GM18505 (cell line): ENCODE results near the gene FGF23.
A peak's percentile ranks its signal among the peaks of the same experiment; 100 is the strongest.

Source experiments
- ATAC-seq: cut with Tn5 transposase; IDR thresholded peaks from one replicate; pipeline ENCODE4 v1.9.1; 2021; ENCODE audit not compliant: unreplicated experiment
- POLR2A ChIP-seq: IDR thresholded peaks from 4 replicates; pipeline ENCODE4 v1.6.1; 2011; ENCODE audit warnings: borderline replicate concordance; ENCODE audit not compliant: insufficient read depth, insufficient read length; ENCODE audit errors: extremely low read depth

Gene FGF23

DNA sequence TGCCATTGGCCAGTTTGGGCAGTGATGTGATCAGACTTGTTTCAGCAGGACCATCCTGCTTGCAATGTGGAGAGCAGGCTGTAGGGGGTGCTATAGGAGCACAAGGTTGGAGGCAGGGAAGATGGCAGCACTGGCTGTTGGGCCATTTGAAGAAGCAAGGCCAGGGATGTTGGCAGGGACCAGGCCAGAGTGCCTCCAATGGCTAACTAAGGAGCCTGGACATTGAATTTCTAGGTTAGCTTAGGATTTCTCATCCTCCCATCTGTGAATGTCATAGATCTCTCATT, 23.5 kb downstream of the FGF23 start:
- TF ChIP-seq POLR2A = peak; percentile 14
- no peak for ATAC-seq

DNA sequence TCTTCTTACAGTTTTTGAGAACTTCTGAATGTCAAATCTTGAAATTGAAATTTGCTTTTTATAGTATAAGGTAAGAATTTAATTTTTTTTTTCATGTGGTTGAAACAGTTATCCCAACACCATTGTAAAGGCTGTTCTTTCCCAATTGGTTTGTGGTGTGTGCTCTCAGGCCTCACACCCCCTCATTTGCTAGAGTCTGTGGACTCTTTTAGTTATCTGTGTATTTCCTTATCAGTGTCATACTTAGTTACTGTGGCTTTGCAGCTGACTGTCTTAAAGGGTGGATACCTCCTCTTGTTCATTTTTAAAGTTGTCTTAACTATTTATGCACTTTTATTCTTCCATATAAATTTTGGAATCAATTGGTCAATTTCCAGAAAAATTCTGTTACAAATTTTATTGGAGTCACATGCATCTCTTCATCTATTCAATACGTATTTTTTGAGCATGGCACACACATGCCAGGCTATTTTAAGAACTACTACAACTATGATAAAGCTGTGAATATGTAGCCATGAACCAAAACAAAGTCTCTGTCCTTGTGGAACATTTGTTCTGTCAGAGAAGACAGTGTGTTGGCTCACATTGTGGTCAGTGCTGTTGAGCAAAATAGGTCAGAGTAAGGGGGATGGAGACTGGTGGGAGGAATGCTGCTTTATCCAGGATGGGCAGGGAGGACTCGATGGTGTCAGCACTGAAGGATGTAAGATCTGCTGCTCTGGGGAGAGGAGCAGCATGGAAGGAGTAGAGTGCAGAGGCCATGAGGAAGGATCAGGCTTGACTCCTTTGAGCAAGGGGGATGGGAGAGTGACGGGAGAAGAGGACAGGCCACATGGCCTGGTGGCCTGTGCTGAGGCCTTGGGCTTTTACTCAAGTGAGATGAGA, 24.1 kb downstream of the FGF23 start:
- no peak for TF ChIP-seq POLR2A
- ATAC-seq = no peak

DNA sequence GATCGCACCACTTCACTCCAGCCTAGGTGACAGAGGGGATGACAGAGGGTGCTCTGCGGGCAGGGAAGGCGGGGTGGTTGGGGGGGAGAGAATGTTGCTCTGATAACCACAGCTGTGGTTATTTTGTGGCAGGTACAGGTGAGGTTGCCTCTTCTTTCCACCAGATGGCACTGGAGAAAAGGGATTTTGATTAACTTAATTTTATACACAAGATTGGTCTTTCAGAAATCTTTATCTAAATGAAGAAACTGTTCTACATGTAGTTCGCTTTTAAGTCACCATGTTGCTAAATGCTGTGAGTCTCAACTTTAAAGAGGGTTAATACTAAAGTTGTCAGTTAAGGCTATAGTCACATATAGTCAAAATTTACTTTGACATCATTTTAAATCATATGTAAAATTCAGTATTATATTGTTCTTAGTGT, 25.7 kb downstream of the FGF23 start:
- no peak for TF ChIP-seq POLR2A
- ATAC-seq = no peak

DNA sequence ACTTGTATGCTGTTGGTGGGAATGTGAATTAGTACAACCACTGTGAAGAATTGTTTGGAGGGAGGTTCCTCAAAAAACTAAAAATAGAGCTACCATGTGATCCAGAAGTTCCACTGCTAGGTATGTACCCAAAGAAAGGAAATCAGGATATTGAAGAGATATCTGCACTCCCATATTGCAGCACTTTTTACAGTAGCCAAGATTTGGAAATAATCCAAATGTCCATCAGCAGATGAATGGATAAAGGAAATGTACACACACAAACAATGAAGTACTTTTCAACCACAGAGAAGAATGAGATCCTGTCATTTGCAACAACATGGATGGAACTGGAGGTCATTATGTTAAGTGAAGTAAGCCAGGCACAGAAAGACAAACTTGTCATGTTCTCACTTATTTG, 32.6 kb downstream of the FGF23 start:
- TF ChIP-seq POLR2A = no peak
- ATAC-seq = no peak

DNA sequence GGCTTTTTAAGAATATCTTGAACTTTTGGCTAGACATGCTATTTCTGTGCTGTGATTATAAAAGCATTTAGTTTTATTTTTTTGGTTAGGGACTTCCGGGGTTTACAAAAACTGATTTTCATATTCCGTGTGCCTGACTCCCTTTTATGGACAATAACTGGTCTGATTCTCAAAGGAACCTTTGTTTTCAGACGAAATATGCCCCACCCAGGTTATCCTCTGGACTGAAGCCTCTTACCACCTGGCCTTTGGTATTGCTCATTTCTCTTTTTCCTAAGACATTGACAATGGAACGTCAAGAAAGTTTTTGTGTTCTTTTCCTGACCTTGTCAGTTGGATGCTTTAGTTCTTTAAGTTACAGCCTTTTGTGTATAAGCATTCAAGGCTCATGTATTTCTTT, 47.7 kb downstream of the FGF23 start:
- no peak for ATAC-seq
- no peak for TF ChIP-seq POLR2A

DNA sequence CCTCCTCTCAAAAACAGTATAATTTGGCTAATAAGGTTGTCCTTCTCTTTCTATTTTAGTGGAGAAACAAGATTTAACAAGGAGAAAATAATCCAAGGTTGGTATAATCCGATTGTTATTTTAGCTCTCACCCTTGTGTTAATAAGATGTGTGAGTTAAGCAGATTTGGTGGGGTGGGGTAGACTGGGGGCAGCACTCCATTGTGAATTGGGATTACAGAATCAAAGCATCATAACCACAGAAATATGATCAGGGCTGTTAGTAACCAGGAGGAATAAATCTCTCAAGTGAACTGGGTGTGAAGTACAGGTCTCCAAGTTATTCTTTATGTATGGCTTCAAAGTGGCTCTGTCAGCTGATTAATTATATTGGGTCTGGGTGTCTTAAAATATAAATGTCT, 48.3 kb downstream of the FGF23 start:
- no peak for ATAC-seq
- no peak for TF ChIP-seq POLR2A

DNA sequence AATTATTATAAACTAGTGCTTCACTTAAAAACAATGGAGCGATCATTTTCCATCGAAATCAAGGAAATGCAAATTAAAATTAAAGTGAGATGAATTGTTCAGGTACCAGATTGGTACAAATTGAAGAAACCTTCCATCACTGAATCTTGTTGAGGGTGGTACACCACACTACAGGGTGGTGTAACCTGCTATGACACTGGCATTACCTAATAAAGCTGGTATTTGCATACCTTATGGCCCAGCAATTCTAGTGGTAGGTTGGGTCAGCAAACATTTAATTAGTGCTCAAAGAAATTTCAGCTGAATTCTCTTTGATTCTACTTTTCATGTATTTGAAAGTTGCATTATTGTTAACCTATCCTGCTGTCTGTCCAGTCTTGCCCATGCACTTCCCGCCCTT, 49.3 kb downstream of the FGF23 start:
- no peak for ATAC-seq
- no peak for TF ChIP-seq POLR2A

DNA sequence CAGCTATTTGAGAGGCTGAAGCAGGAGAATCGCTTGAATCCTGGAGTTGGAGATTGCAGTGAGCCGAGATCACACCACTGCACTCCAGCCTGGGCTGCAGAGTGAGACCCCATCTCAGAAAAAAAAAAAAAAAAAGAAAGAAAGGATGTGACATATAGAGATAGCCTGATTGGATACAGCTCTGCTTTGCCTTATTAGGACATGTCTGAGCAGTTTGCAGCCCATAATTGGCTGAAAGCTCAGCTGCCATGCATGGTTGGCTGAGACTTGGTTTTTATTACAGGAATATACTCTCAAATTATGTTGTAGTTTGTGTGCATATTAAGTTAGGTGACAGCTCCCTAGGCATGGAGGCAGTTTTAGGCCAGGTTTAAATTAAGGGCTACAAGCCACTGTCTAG, 52.2 kb downstream of the FGF23 start:
- no peak for ATAC-seq
- no peak for TF ChIP-seq POLR2A

DNA sequence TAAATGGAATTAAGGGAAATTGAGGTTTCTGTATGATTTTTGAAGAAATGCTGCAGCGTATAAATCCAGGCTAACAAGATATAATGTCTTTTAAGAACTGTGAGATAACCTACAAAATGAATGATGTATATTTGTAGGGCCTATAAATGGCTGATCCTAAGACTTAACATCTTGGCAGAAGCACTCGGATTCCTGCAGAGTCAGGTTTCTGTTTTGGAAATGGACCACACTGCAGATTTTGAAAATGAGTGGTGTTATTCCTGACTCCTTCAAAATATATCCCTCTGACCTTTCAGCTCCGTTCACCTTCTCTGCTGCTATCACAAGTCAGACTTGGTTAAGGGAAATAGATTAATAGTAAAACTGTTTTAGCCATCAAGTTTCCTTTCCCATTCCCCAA, 53.5 kb downstream of the FGF23 start:
- ATAC-seq = no peak
- TF ChIP-seq POLR2A = no peak

DNA sequence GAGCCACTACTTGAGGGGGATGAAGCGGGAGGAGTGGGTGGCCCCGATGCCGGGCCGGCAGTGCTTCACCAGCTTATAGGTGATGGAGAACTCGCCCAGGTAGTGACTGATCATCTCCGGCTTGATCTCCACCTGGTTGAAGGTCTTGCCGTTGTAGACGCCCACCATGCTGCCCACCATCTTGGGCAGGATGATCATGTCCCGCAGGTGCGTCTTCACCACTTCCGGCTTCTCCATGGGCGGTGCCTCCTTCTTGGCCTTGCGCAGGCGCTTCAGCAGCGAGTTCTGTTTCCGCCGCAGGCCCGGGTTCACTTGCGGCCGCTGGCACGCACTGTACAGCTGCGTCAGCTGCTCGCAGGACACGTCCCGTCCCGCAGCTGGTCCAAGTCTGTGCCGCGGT, 55.1 kb downstream of the FGF23 start:
- no peak for TF ChIP-seq POLR2A
- ATAC-seq = no peak

DNA sequence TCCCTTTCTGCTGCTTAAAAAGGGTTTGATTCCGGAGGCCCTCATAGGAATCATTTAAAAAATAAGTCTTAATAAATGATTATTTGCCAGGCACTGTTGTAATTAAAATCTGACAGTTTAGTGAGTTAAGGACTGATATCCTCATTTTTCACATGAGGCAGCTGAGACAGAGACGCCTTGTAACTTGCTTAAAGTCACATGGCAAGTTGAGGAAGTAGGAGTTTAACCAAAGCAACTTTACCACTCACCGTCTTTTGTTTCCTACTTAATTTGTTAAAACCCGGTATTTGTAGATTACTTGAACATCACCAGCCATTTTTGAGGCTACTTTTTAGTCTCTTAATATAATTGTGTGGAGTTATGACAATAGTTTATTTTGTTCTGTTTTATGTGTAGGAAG, 56.1 kb downstream of the FGF23 start:
- ATAC-seq = no peak
- no peak for TF ChIP-seq POLR2A

DNA sequence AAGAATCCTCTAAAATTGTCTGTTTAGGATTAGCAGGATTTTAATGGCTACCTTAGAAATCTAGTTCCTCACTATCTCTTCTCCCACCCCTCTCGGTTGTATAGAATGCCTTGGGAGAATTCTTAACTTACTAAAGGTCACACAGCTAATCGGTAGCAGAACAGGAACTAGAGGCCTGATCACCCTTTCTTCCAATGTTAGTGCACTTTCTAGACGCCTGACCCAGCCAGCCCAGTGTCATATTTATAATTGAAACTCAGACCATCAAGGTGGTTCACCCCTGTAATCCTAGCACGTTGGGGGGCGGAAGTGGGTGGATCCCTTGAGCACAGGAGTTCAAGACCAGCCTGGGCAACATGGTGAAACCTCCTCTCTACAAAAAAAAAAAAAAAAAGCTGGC, 56.8 kb downstream of the FGF23 start:
- no peak for ATAC-seq
- TF ChIP-seq POLR2A = no peak

DNA sequence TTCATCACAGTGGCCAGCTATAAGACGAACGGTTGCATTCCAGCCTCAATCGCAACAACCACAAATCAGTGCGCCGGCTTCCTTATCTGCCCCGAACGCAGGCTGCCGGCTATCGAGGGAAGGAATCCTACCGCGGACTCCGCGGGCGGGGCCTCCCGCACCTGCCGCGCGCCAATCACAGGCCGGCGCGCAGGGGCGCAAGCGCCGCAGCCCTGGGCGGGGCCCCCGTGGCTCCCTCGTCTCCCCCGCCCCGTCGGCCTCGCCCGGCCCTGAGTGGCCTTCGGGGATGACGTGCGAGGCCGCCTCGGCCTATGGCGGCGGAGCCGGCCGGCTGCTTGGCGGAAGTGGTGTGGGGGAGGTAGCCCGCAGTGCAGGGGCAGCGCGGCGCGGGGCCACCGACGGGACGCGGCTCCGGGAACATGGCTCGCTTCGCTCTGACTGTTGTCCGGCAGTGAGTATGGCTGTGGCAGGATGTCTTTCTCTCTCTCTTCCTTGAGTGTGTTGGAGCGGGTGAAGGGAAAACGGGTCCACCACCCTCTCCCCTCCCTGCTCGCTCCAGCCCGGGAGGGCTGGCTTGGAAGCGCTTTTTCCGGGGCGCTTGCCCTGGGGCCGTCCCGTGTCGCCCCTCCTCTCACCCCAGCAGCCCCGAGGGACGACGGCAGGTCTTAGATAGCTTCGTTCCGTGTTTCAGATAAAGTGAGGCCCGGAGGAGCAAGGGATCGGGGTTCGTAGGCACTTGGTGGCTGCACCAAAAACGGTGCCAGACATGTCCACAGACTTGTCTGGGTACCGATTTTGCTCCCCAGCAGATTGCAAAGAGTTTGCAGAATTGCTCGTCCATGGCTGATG, 58.4 kb downstream of the FGF23 start, which contains the start of gene TIGAR:
TIGAR (plus strand) TSS at position 361 of the 849 bp plus-strand sequence; CDS start at position 420, 59 bp downstream.
- TF ChIP-seq POLR2A = peak; percentile 97

DNA sequence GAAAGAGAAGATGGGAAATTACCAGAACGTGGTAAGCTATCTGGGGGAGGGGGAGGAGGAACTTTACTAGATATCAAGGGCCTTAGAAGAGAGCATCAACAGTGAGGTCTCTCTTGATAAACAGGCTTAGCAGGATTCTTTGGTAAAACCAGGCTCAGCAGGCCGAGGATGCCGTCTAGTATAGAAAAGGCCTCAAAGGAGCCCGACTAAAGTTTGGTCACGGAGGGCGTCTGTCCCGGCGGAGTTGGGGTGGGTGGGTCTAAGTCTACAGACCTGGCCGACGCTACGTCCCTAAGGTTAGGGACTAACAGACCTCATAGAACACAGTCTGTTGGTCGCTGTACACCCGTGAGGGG, 59.0 kb downstream of the FGF23 start:
- ATAC-seq = peak; percentile 33
- no peak for TF ChIP-seq POLR2A

More for the DNA sequence above, 58.4 kb downstream of the FGF23 start, which contains the start of gene TIGAR:
- ATAC-seq = peak; percentile 95
